Choroid plexus epithelial cell (primary cell): ENCODE results near the gene C6orf52.
A peak's percentile ranks its signal among the peaks of the same experiment; 100 is the strongest.
"Not testable (repeated sequence)": the region's sequence is repeated elsewhere in the genome, so short reads cannot be mapped to it uniquely, and the experiment has no call there.

Experiments
- DNase-seq: peaks from one replicate; pipeline ENCODE4 v3.0.0-alpha.2; 2010; ENCODE audit warnings: low read depth
- H3K4me3 ChIP-seq: 2 replicates; pipeline ENCODE4 v1.5.1; 2011; ENCODE audit warnings: low read depth, mild to moderate bottlenecking, control low read depth, low read length, moderate library complexity
- CTCF ChIP-seq: conservative IDR thresholded peaks from 2 replicates; pipeline ENCODE4 v1.5.1; 2011; ENCODE audit warnings: low read depth, mild to moderate bottlenecking, control low read depth, inconsistent platforms, low read length, moderate library complexity

The C6orf52 gene

GRCh38 chr6:10662742-10663141 is 31.7 kb downstream of the C6orf52 start:
- no peak overlapping the region for H3K4me3 ChIP-seq
- DNase-seq: no peak
- TF ChIP-seq CTCF: no peak

- H3K4me3 ChIP-seq: no peak overlapping the region
- no peak for TF ChIP-seq CTCF
- DNase-seq: no peak
Observed at GRCh38 chr6:10662207-10662606, 32.2 kb downstream of the C6orf52 start.

- not testable (repeated sequence) for DNase-seq, H3K4me3 ChIP-seq
Observed at GRCh38 chr6:10660431-10661191, 33.8 kb downstream of the C6orf52 start.

GRCh38 chr6:10659699-10660348 is 34.6 kb downstream of the C6orf52 start:
- peak; percentile 14 for DNase-seq
- H3K4me3 ChIP-seq: peak overlapping the region; percentile 50
- TF ChIP-seq CTCF: no peak

- DNase-seq: peak; percentile 4
- no peak for TF ChIP-seq CTCF
- H3K4me3 ChIP-seq: peak overlapping the region; percentile 50
Observed at GRCh38 chr6:10658910-10659698, 35.3 kb downstream of the C6orf52 start.

GRCh38 chr6:10655508-10656055 is 38.8 kb downstream of the C6orf52 start:
- TF ChIP-seq CTCF: no peak
- DNase-seq: no peak
- no peak overlapping the region for H3K4me3 ChIP-seq

- no peak for DNase-seq
- no peak for TF ChIP-seq CTCF
- H3K4me3 ChIP-seq: no peak overlapping the region
Observed at GRCh38 chr6:10644225-10644624, 50.2 kb downstream of the C6orf52 start.
